Glomerular visceral epithelial cell (primary cell): Measurements from ENCODE around the gene MYL7.
"Not testable (repeated sequence)": the region's sequence is repeated elsewhere in the genome, so short reads cannot be mapped to it uniquely, and the experiment has no call there.

ENCODE experiments used
- DNase-seq: peaks from one replicate; pipeline ENCODE4 v3.0.0-alpha.2; 2016; ENCODE audit errors: extremely low spot score

The MYL7 gene

GRCh38 chr7:44141221-44141850, at the start of gene MYL7:
MYL7 (minus strand) TSS chr7:44141332; CDS start chr7:44141305, 27 bp downstream.
- no peak for DNase-seq

- DNase-seq = no peak
Observed at GRCh38 chr7:44189993-44190872, 49.1 kb upstream of the MYL7 start.

- no peak for DNase-seq
Observed at GRCh38 chr7:44189286-44189992, 48.3 kb upstream of the MYL7 start, which contains the start of gene GCK. GCK (minus strand) TSS chr7:44189439; CDS start chr7:44188953, 486 bp downstream.

GRCh38 chr7:44188480-44189225, 47.5 kb upstream of the MYL7 start:
- no peak for DNase-seq

GRCh38 chr7:44187636-44188416, 46.7 kb upstream of the MYL7 start:
- no peak for DNase-seq

GRCh38 chr7:44186736-44187135, 45.6 kb upstream of the MYL7 start:
- no peak for DNase-seq

GRCh38 chr7:44185729-44186128, 44.6 kb upstream of the MYL7 start:
- DNase-seq = no peak

- no peak for DNase-seq
Observed at GRCh38 chr7:44184873-44185446, 43.8 kb upstream of the MYL7 start.

- peak; percentile 91 for DNase-seq
Observed at GRCh38 chr7:44184206-44184872, 43.2 kb upstream of the MYL7 start.

- DNase-seq = no peak
Observed at GRCh38 chr7:44183386-44183785, 42.3 kb upstream of the MYL7 start.

- DNase-seq = no peak
Observed at GRCh38 chr7:44182827-44183226, 41.7 kb upstream of the MYL7 start.

- DNase-seq = no peak
Observed at GRCh38 chr7:44180631-44181030, 39.5 kb upstream of the MYL7 start.

- DNase-seq = peak; percentile 36
Observed at GRCh38 chr7:44177570-44178131, 36.5 kb upstream of the MYL7 start.

- no peak for DNase-seq
Observed at GRCh38 chr7:44176486-44176885, 35.4 kb upstream of the MYL7 start.

GRCh38 chr7:44175730-44176129, 34.6 kb upstream of the MYL7 start:
- DNase-seq = no peak

GRCh38 chr7:44174694-44174948, 33.5 kb upstream of the MYL7 start:
- DNase-seq = not testable (repeated sequence)

- no peak for DNase-seq
Observed at GRCh38 chr7:44173911-44174693, 33.0 kb upstream of the MYL7 start.

- DNase-seq = peak; percentile 69
Observed at GRCh38 chr7:44172803-44173424, 31.8 kb upstream of the MYL7 start.

GRCh38 chr7:44172352-44172751, 31.2 kb upstream of the MYL7 start:
- no peak for DNase-seq
